Caco-2 (cell line): ENCODE results near the gene FOSL2. TPM values are rescaled to one million over a fixed set of nuclear protein-coding genes. Genes with fewer than 3 reads are reported as not detected.

Experiments used
- BruUV-seq: library from RNA; stranded (reverse); fragments of 400-500 nt; replicated peaks from 2 replicates; lab custom pipeline; 2021; lab: Mats Ljungman, UMichigan
- CTCF ChIA-PET: fragments of 300-600 bp; sonication (Branson Sonifier 250); formaldehyde crosslinking; loops from one replicate; lab custom pipeline; 2022; ENCODE audit warnings: antibody characterized with exemption; lab: Charles Lee
- POLR2A ChIA-PET: fragments of 300-600 bp; sonication (Branson Sonifier 250); formaldehyde crosslinking; loops from one replicate; lab custom pipeline; 2022; ENCODE audit warnings: antibody characterized with exemption; lab: Charles Lee
- DNase-seq, 2 experiments: peaks; one replicate each; pipeline versions ENCODE4 v3.0.0 to v3.0.0-alpha.2; 2020 to 2022
- H3K27me3 ChIP-seq: replicated peaks from 2 replicates; pipeline ENCODE4 v1.6.0; 2011; ENCODE audit warnings: low read length; ENCODE audit not compliant: control insufficient read depth, insufficient read depth
- H3K36me3 ChIP-seq: 2 replicates; pipeline ENCODE4 v1.5.1; 2011; ENCODE audit warnings: low read length; ENCODE audit not compliant: control insufficient read depth, insufficient read depth
- H3K4me1 ChIP-seq: fragments of 250-450 bp; sonication (Bioruptor Pico); 2 replicates; pipeline ENCODE4 v1.5.1; 2020; ENCODE audit warnings: mild to moderate bottlenecking
- H3K4me3 ChIP-seq: 2 replicates; pipeline ENCODE4 v1.5.1; 2011; ENCODE audit warnings: low read depth, mild to moderate bottlenecking, control low read depth, low read length
- H3K9me3 ChIP-seq: fragments of 250-450 bp; sonication (Bioruptor Pico); 2 replicates; pipeline ENCODE4 v1.5.1; 2020; ENCODE audit warnings: mild to moderate bottlenecking, moderate library complexity
- H3K27ac Mint-ChIP-seq: one replicate; pipeline ENCODE4 v1.8.0; 2022; ENCODE audit warnings: mixed read lengths; ENCODE audit not compliant: unreplicated experiment
- H3K27me3 Mint-ChIP-seq: one replicate; pipeline ENCODE4 v1.8.0; 2022; ENCODE audit warnings: mixed read lengths; ENCODE audit not compliant: insufficient read depth, unreplicated experiment
- H3K36me3 Mint-ChIP-seq: one replicate; pipeline ENCODE4 v1.8.0; 2022; ENCODE audit warnings: mild to moderate bottlenecking, mixed read lengths; ENCODE audit not compliant: insufficient read depth, unreplicated experiment
- H3K4me1 Mint-ChIP-seq: one replicate; pipeline ENCODE4 v1.8.0; 2022; ENCODE audit warnings: low read depth, mixed read lengths; ENCODE audit not compliant: unreplicated experiment
- H3K4me3 Mint-ChIP-seq: one replicate; pipeline ENCODE4 v1.8.0; 2022; ENCODE audit warnings: mild to moderate bottlenecking, moderate library complexity, mixed read lengths; ENCODE audit not compliant: unreplicated experiment
- H3K9me3 Mint-ChIP-seq: one replicate; pipeline ENCODE4 v1.8.0; 2022; ENCODE audit warnings: mixed read lengths; ENCODE audit not compliant: unreplicated experiment
- CTCF ChIP-seq, 2 experiments: fragments of 200-600 bp in 1 of 2; IDR thresholded peaks; 1 replicate in 1 of 2; 2 replicates in 1 of 2; pipeline versions ENCODE4 v1.5.1 to v1.8.0; 2011 to 2022; ENCODE audit warnings: antibody characterized with exemption in 1 of 2, control low read depth in 1 of 2, inconsistent platforms in 1 of 2, low read depth in 1 of 2, low read length in 1 of 2, mild to moderate bottlenecking in 1 of 2, moderate library complexity in 1 of 2; ENCODE audit not compliant: insufficient read depth in 1 of 2, severe bottlenecking in 1 of 2, unreplicated experiment in 1 of 2
- intact Hi-C: fragments of 100-400 bp; cut with micrococcal nuclease; formaldehyde crosslinking; loops from one replicate; pipeline ENCODE4 v1.10.0; 2022; ENCODE audit not compliant: unreplicated experiment
- total RNA-seq: library from RNA; stranded (reverse); gene quantifications from 2 replicates; pipeline ENCODE4 v1.2.3, GENCODE V29; 2022

The FOSL2 gene
- total RNA-seq, 1 experiment from 2014 or later = 64.6 TPM

- H3K4me1 Mint-ChIP-seq = peaks cover 28% of the 10 kb centered on the region
- no peaks in the 10 kb centered on the region for H3K9me3 Mint-ChIP-seq
- ChIA-PET CTCF (no interaction called here), POLR2A (interaction anchor here (0.6 kb wide), 1 partner anchor 591 kb away, joined by 3 read pairs; no protein-coding TSS in a partner anchor)
- H3K4me3 Mint-ChIP-seq = no peak overlapping the region
- no peaks in the 10 kb centered on the region for H3K27me3 ChIP-seq
- no peaks in the 10 kb centered on the region for H3K27me3 Mint-ChIP-seq
- H3K4me3 ChIP-seq = no peak overlapping the region
- no peaks in the 10 kb centered on the region for H3K36me3 Mint-ChIP-seq
- no peak for TF ChIP-seq CTCF (IDR thresholded peaks at IDR 0.05; ENCODE audit: insufficient read depth in 1 of 2, low read depth in 1 of 2, low read length in 1 of 2, severe bottlenecking in 1 of 2, unreplicated experiment in 1 of 2)
- peaks cover 37% of the 10 kb centered on the region for H3K4me1 ChIP-seq
- no TSS peak for BruUV-seq
- no peaks in the 10 kb centered on the region for H3K9me3 ChIP-seq
- intact Hi-C loops = no loop called here
- DNase-seq = no peak
- H3K36me3 ChIP-seq = no peaks in the 10 kb centered on the region
- no peak overlapping the region for H3K27ac Mint-ChIP-seq
These were observed 29.6 kb upstream of the FOSL2 start for GRCh38 chr2:28362991-28363521.

DNA sequence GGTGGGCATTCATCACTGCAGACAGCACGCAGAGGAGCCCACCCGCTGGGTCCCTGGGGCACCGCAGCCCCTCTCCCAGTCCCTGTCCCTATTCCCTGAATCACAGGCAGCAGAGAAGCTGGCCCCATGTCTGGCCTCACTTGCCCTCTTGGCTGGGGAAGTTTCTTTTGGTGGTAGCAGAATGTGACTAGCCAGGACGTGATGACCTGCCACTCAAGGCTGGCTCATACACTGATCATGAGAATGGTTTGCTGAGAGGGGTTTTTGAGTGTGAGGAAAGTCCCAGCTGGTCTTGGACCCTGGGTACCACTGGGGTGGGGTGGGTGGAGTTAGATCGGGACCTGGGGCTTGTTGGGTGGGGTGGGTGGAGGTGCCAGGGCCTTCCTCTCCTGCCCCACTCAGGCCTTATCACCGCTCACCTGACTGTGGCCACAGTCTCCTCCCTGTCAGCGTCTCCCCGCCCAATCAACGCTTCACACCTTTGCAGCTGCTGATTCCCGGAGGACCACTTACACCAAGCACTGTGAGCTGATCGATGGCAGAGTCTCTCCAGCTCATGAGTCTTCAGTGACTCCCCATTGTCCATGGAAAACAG lies 28.9 kb upstream of the FOSL2 start:
- H3K9me3 ChIP-seq = no peaks in the 10 kb centered on the region
- Mint-ChIP-seq H3K9me3 (no peaks in the 10 kb centered on the region), H3K4me1 (peaks cover 28% of the 10 kb centered on the region), H3K27ac (no peak overlapping the region), H3K4me3 (no peak overlapping the region), H3K27me3 (no peaks in the 10 kb centered on the region), H3K36me3 (no peaks in the 10 kb centered on the region)
- H3K4me1 ChIP-seq = peaks cover 35% of the 10 kb centered on the region
- no peak overlapping the region for H3K4me3 ChIP-seq
- intact Hi-C loops = no loop called here
- no peak for DNase-seq
- BruUV-seq = no TSS peak
- no peaks in the 10 kb centered on the region for H3K36me3 ChIP-seq
- no peak for TF ChIP-seq CTCF (IDR thresholded peaks at IDR 0.05; ENCODE audit: insufficient read depth in 1 of 2, low read depth in 1 of 2, low read length in 1 of 2, severe bottlenecking in 1 of 2, unreplicated experiment in 1 of 2)
- ChIA-PET POLR2A (no interaction called here), CTCF (no interaction called here)
- H3K27me3 ChIP-seq = no peaks in the 10 kb centered on the region

DNA sequence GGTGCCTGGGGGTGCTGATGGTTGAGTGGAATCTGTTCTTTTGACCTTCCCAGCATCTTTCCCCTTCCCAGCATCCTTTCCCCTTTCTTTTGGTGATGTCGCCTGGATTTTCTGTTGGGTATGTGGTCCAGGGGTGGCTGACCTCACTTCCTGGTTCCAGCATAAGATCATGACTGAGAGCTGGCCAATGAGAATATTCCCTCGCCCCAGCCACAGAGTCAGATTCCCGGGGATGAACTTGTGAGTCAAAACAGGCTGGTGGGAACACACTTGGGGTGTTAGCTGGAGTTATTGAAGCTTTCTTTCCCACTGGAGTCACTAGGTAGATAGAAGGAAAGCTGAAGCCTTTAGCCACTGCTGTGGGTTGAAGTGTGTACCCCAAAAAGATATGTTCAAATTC lies 28.0 kb upstream of the FOSL2 start:
- intact Hi-C loops = no loop called here
- peaks cover 28% of the 10 kb centered on the region for H3K4me1 ChIP-seq

More for the DNA sequence above, 28.0 kb upstream of the FOSL2 start:
- CTCF ChIA-PET = interaction anchor here (1.3 kb wide), 1 partner anchor 32 kb away, joined by 4 read pairs; no protein-coding TSS in a partner anchor
- H3K36me3 ChIP-seq = no peaks in the 10 kb centered on the region
- no peaks in the 10 kb centered on the region for H3K36me3 Mint-ChIP-seq
- H3K9me3 ChIP-seq = no peaks in the 10 kb centered on the region
- H3K9me3 Mint-ChIP-seq = no peaks in the 10 kb centered on the region
- H3K4me3 ChIP-seq = no peak overlapping the region
- no peak for TF ChIP-seq CTCF (IDR thresholded peaks at IDR 0.05; ENCODE audit: insufficient read depth in 1 of 2, low read depth in 1 of 2, low read length in 1 of 2, severe bottlenecking in 1 of 2, unreplicated experiment in 1 of 2)
- no peak overlapping the region for H3K27ac Mint-ChIP-seq
- no peak overlapping the region for H3K4me3 Mint-ChIP-seq
- POLR2A ChIA-PET = no interaction called here
- H3K27me3 ChIP-seq = no peaks in the 10 kb centered on the region
- BruUV-seq = no TSS peak
- no peaks in the 10 kb centered on the region for H3K27me3 Mint-ChIP-seq
- DNase-seq = no peak
- H3K4me1 Mint-ChIP-seq = peaks cover 21% of the 10 kb centered on the region
